NB4 (cell line): Measurements from ENCODE around the gene R3HDM1.

Experiments used
- MYC ChIP-seq: IDR thresholded peaks from 2 replicates; pipeline ENCODE4 v1.6.1; 2011; ENCODE audit warnings: low read depth, low read length
- POLR2A ChIP-seq: IDR thresholded peaks from 2 replicates; pipeline ENCODE4 v1.6.1; 2011; ENCODE audit warnings: mild to moderate bottlenecking; ENCODE audit not compliant: insufficient read length; ENCODE audit errors: extremely low read depth
- TF ChIP-seq, protein P1 (sequence below): IDR thresholded peaks from one replicate; pipeline ENCODE4 v1.5.1; 2012; ENCODE audit warnings: low read depth, low read length

GRCh38 chr2:135762530-135762929, 231.2 kb downstream of the R3HDM1 start:
- TF ChIP-seq, protein P1, sequence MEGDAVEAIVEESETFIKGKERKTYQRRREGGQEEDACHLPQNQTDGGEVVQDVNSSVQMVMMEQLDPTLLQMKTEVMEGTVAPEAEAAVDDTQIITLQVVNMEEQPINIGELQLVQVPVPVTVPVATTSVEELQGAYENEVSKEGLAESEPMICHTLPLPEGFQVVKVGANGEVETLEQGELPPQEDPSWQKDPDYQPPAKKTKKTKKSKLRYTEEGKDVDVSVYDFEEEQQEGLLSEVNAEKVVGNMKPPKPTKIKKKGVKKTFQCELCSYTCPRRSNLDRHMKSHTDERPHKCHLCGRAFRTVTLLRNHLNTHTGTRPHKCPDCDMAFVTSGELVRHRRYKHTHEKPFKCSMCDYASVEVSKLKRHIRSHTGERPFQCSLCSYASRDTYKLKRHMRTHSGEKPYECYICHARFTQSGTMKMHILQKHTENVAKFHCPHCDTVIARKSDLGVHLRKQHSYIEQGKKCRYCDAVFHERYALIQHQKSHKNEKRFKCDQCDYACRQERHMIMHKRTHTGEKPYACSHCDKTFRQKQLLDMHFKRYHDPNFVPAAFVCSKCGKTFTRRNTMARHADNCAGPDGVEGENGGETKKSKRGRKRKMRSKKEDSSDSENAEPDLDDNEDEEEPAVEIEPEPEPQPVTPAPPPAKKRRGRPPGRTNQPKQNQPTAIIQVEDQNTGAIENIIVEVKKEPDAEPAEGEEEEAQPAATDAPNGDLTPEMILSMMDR: no peak
- no peak for TF ChIP-seq POLR2A
- TF ChIP-seq MYC: no peak
